C4-2B (cell line): Measurements from ENCODE around the gene PTRHD1.
"Not testable (repeated sequence)": the region's sequence is repeated elsewhere in the genome, so short reads cannot be mapped to it uniquely, and the experiment has no call there.

Experiments
- H3K27ac ChIP-seq: fragments of 450-650 bp; 2 replicates; pipeline ENCODE4 v1.5.1; 2017
- CTCF ChIP-seq: fragments of 450-650 bp; conservative IDR thresholded peaks from 2 replicates; pipeline ENCODE4 v1.5.1; 2017; ENCODE audit warnings: mild to moderate bottlenecking
- ZFX ChIP-seq: fragments of 450-650 bp; IDR thresholded peaks from 2 replicates; pipeline ENCODE4 v1.6.1; 2017

PTRHD1 gene

GRCh38 chr2:24814516-24814915 is 21.3 kb upstream of the PTRHD1 start:
- H3K27ac ChIP-seq, result peak overlapping the region; percentile 44; the same call in 1 of the 2 replicates
- no peak for TF ChIP-seq ZFX
- no peak for TF ChIP-seq CTCF

GRCh38 chr2:24813691-24814137 is 20.5 kb upstream of the PTRHD1 start:
- peak overlapping the region; percentile 7; the same call in 1 of the 2 replicates for H3K27ac ChIP-seq
- no peak for TF ChIP-seq CTCF
- no peak for TF ChIP-seq ZFX

- no peak overlapping the region for H3K27ac ChIP-seq
- TF ChIP-seq CTCF (no peak), ZFX (no peak)
Observed at GRCh38 chr2:24809316-24810007, 16.3 kb upstream of the PTRHD1 start.

GRCh38 chr2:24806661-24807036 is 13.5 kb upstream of the PTRHD1 start:
- no peak for TF ChIP-seq CTCF
- TF ChIP-seq ZFX, result no peak
- no peak overlapping the region; the same call in 1 of the 2 replicates for H3K27ac ChIP-seq

GRCh38 chr2:24805811-24806660 is 12.8 kb upstream of the PTRHD1 start:
- H3K27ac ChIP-seq, result peak overlapping the region; percentile 29; the same call in 1 of the 2 replicates

GRCh38 chr2:24800487-24800886 is 7.3 kb upstream of the PTRHD1 start:
- H3K27ac ChIP-seq, result not testable (repeated sequence)

GRCh38 chr2:24797644-24798043 is 4.5 kb upstream of the PTRHD1 start:
- H3K27ac ChIP-seq, result no peak overlapping the region
- TF ChIP-seq CTCF (no peak), ZFX (no peak)

GRCh38 chr2:24793761-24794435 is 707 bp upstream of the PTRHD1 start:
- peak overlapping the region; percentile 95 for H3K27ac ChIP-seq
- no peak for TF ChIP-seq ZFX
